A549 (cell line): ENCODE data around the gene PDK4. TPM values are rescaled to one million over a fixed set of nuclear protein-coding genes. Genes with fewer than 3 reads are reported as not detected.
A peak's percentile ranks its signal among the peaks of the same experiment; 100 is the strongest.

Source experiments
- ATAC-seq, 2 experiments: fragments of 200-7000 bp in 1 of 2; fragments of >200 bp in 1 of 2; cut with Nextera tagmentation in 1 of 2; cut with Tn5 transposase in 1 of 2; 3 replicates each; pipeline versions ENCODE4 v1.8.0 to v1.9.1; 2018 to 2020; ENCODE audit warnings: mild to moderate bottlenecking in 1 of 2, moderate library complexity in 1 of 2
- CTCF ChIA-PET: fragments of 300-600 bp; sonication (Branson Sonifier 250); formaldehyde crosslinking; extraction: SDS; loops from one replicate; lab custom pipeline; 2021; ENCODE audit warnings: antibody characterized with exemption, inconsistent platforms; lab: Yijun Ruan, JAX
- POLR2A ChIA-PET: fragments of 350-600 bp; formaldehyde crosslinking; extraction: SDS; loops from one replicate; lab custom pipeline; 2021; ENCODE audit warnings: antibody characterized with exemption, inconsistent platforms; lab: Yijun Ruan, JAX
- DNase-seq, 2 experiments: peaks; one replicate each; pipeline versions ENCODE4 v3.0.0 to v3.0.0-alpha.2; 2011 to 2016; ENCODE audit warnings: low read depth in 1 of 2, low spot score in 1 of 2
- FAIRE-seq: peaks from 2 replicates; lab custom pipeline; 2011; peaks lifted over from hg19 to GRCh38; lab: Jason Lieb, UNC
- H3K27ac ChIP-seq, 2 experiments: fragments of >200 bp; sonication (Bioruptor Twin); formaldehyde crosslinking; 3 replicates each; pipeline ENCODE4 v1.5.1; 2016 to 2017
- H3K4me1 ChIP-seq: fragments of >200 bp; sonication (Bioruptor Twin); formaldehyde crosslinking; 3 replicates; pipeline ENCODE4 v1.6.1; 2016
- H3K4me2 ChIP-seq: fragments of >200 bp; sonication (Bioruptor Twin); formaldehyde crosslinking; 3 replicates; pipeline ENCODE4 v1.6.1; 2016
- H3K4me3 ChIP-seq: fragments of >200 bp; sonication (Bioruptor Twin); formaldehyde crosslinking; 3 replicates; pipeline ENCODE4 v1.5.1; 2016
- H3K9me3 ChIP-seq: fragments of >200 bp; sonication (Bioruptor Twin); formaldehyde crosslinking; 3 replicates; pipeline ENCODE4 v1.6.1; 2016
- BCL3 ChIP-seq: fragments of >200 bp; sonication (Bioruptor Twin); formaldehyde crosslinking; IDR thresholded peaks from 3 replicates; pipeline ENCODE4 v1.6.1; 2016
- CEBPB ChIP-seq, 2 experiments: fragments of >200 bp in 1 of 2; sonication (Bioruptor Twin) in 1 of 2; formaldehyde crosslinking in 1 of 2; IDR thresholded peaks; 2 replicates each; pipeline ENCODE4 v1.6.1; 2012 to 2016
- CHD4 ChIP-seq: fragments of 200-600 bp; sonication (generic); IDR thresholded peaks from 2 replicates; pipeline ENCODE4 v1.6.1; 2016; ENCODE audit warnings: antibody characterized with exemption, mild to moderate bottlenecking, borderline replicate concordance
- E2F6 ChIP-seq: IDR thresholded peaks from 2 replicates; pipeline ENCODE4 v1.6.1; 2012; ENCODE audit warnings: low read depth, borderline replicate concordance
- EHF ChIP-seq: fragments of 250-450 bp; sonication (Bioruptor Pico); IDR thresholded peaks from 2 replicates; pipeline ENCODE4 v1.5.0; 2020; ENCODE audit warnings: mild to moderate bottlenecking
- EP300 ChIP-seq, 2 experiments: fragments of >200 bp; sonication (Bioruptor Twin); formaldehyde crosslinking; IDR thresholded peaks; 2 replicates in 1 of 2; 3 replicates in 1 of 2; pipeline ENCODE4 v1.6.1; 2016 to 2017
- ESRRA ChIP-seq: fragments of 150-350 bp; IDR thresholded peaks from 2 replicates; pipeline ENCODE4 v1.6.1; 2014; ENCODE audit warnings: mild to moderate bottlenecking, low read length, borderline replicate concordance
- FOSL2 ChIP-seq, 2 experiments: fragments of 450-650 bp in 1 of 2; fragments of >200 bp in 1 of 2; sonication (Bioruptor Twin) in 1 of 2; formaldehyde crosslinking; IDR thresholded peaks; 2 replicates each; pipeline versions ENCODE4 v1.5.0 to v1.6.1; 2016 to 2020; ENCODE audit warnings: mild to moderate bottlenecking in 1 of 2, moderate library complexity in 1 of 2
- GATA3 ChIP-seq: IDR thresholded peaks from 2 replicates; pipeline ENCODE4 v1.6.1; 2012; ENCODE audit warnings: borderline replicate concordance
- HOXB13 ChIP-seq: fragments of 250-450 bp; sonication (Bioruptor Pico); IDR thresholded peaks from 2 replicates; pipeline ENCODE4 v1.5.0; 2020; ENCODE audit warnings: low read depth, mild to moderate bottlenecking, moderate library complexity
- JUN ChIP-seq, 2 experiments: fragments of >200 bp; sonication (Bioruptor Twin); formaldehyde crosslinking; IDR thresholded peaks; 2 replicates in 1 of 2; 3 replicates in 1 of 2; pipeline ENCODE4 v1.6.1; 2016 to 2017
- JUNB ChIP-seq: fragments of >200 bp; sonication (Bioruptor Twin); formaldehyde crosslinking; IDR thresholded peaks from 2 replicates; pipeline ENCODE4 v1.6.1; 2016
- MAZ ChIP-seq: fragments of 150-350 bp; IDR thresholded peaks from 2 replicates; pipeline ENCODE4 v1.6.1; 2014; ENCODE audit warnings: antibody characterized with exemption, low read depth, low read length, borderline replicate concordance
- NR3C1 ChIP-seq: fragments of >200 bp; sonication (Bioruptor Twin); formaldehyde crosslinking; IDR thresholded peaks from 3 replicates; pipeline ENCODE4 v1.6.1; 2017
- POLR2A ChIP-seq: IDR thresholded peaks from 2 replicates; pipeline ENCODE4 v1.6.1; 2012; ENCODE audit warnings: mild to moderate bottlenecking, low read length
- POLR2AphosphoS2 ChIP-seq: conservative IDR thresholded peaks from 2 replicates; pipeline ENCODE4 v1.6.1; 2012; ENCODE audit warnings: low read length, improper control_type of control experiment, inconsistent platforms
- RAD21 ChIP-seq, 2 experiments: fragments of >200 bp in 1 of 2; sonication (Bioruptor Twin) in 1 of 2; formaldehyde crosslinking in 1 of 2; IDR thresholded peaks in 1 of 2; conservative IDR thresholded peaks in 1 of 2; 2 replicates in 1 of 2; 3 replicates in 1 of 2; pipeline ENCODE4 v1.6.1; 2012 to 2018; ENCODE audit warnings: inconsistent platforms in 1 of 2
- RARB ChIP-seq: fragments of 250-450 bp; sonication (Bioruptor Pico); IDR thresholded peaks from 2 replicates; pipeline ENCODE4 v1.8.0; 2021; ENCODE audit warnings: mild to moderate bottlenecking, moderate library complexity
- RCOR1 ChIP-seq: fragments of 150-350 bp; IDR thresholded peaks from 2 replicates; pipeline ENCODE4 v1.6.1; 2014; ENCODE audit warnings: antibody characterized with exemption, low read length, low read depth
- RFX5 ChIP-seq: fragments of 450-650 bp; IDR thresholded peaks from 2 replicates; pipeline ENCODE4 v1.7.1; 2014; ENCODE audit warnings: antibody characterized with exemption, mild to moderate bottlenecking, moderate library complexity
- ZFP36 ChIP-seq: fragments of 450-650 bp; IDR thresholded peaks from 2 replicates; pipeline ENCODE4 v1.6.1; 2014; ENCODE audit warnings: borderline replicate concordance; ENCODE audit not compliant: partially characterized antibody
- ZSCAN20 ChIP-seq: fragments of 250-450 bp; sonication (Bioruptor Pico); IDR thresholded peaks from 2 replicates; pipeline ENCODE4 v1.8.0; 2022; ENCODE audit warnings: mild to moderate bottlenecking, moderate library complexity
- WGBS: methylation state at CpG from one replicate; pipeline ENCODE4 v1.1.6; 2017; ENCODE audit errors: missing lambda C conversion rate; 5-methylcytosine and 5-hydroxymethylcytosine counted together
- polyA plus RNA-seq, 4 experiments: library from polyadenylated mRNA; depleted of rRNA in 3 of 4; stranded (reverse); fragments of >200 nt; fragmentation: RNase III in 1 of 4; extraction: RNeasy Plus Mini Kit Qiagen cat#74134 plus additional on column Dnase treatment in 1 of 4; gene quantifications; 2 replicates in 3 of 4; 3 replicates in 1 of 4; pipeline ENCODE4 v1.2.3, GENCODE V29; 2011 to 2017
- TF ChIP-seq, protein P1 (sequence below): IDR thresholded peaks from 2 replicates; pipeline ENCODE4 v1.6.1; 2012
- TF ChIP-seq, protein P2 (sequence below): fragments of 250-450 bp; sonication (Bioruptor Pico); IDR thresholded peaks from 2 replicates; pipeline ENCODE4 v1.5.0; 2021; ENCODE audit warnings: mild to moderate bottlenecking, moderate library complexity, borderline replicate concordance
- TF ChIP-seq, protein P3 (sequence below): fragments of 450-650 bp; IDR thresholded peaks from 2 replicates; pipeline ENCODE4 v1.6.1; 2014; ENCODE audit warnings: antibody characterized with exemption
- TF ChIP-seq, protein P4 (sequence below): fragments of >200 bp; sonication (Bioruptor Twin); formaldehyde crosslinking; IDR thresholded peaks from 2 replicates; pipeline ENCODE4 v1.6.1; 2016
- TF ChIP-seq, protein P5 (sequence below): fragments of 250-450 bp; sonication (Bioruptor Pico); IDR thresholded peaks from 2 replicates; pipeline ENCODE4 v1.5.0; 2020; ENCODE audit warnings: low read depth, mild to moderate bottlenecking, moderate library complexity

Gene PDK4
- polyA plus RNA-seq, 2 of the 4 experiments (the other 2 are of a cell fraction) = 8.6 to 21.9 TPM

GRCh38 chr7:95628831-95629439, 32.6 kb upstream of the PDK4 start:
- POLR2A ChIA-PET = no interaction called here
- TF ChIP-seq, protein P1, sequence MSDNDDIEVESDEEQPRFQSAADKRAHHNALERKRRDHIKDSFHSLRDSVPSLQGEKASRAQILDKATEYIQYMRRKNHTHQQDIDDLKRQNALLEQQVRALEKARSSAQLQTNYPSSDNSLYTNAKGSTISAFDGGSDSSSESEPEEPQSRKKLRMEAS = 0 out of 2 replicates have a peak, but pooled peaks have one; percentile 11
- TF ChIP-seq, protein P2, sequence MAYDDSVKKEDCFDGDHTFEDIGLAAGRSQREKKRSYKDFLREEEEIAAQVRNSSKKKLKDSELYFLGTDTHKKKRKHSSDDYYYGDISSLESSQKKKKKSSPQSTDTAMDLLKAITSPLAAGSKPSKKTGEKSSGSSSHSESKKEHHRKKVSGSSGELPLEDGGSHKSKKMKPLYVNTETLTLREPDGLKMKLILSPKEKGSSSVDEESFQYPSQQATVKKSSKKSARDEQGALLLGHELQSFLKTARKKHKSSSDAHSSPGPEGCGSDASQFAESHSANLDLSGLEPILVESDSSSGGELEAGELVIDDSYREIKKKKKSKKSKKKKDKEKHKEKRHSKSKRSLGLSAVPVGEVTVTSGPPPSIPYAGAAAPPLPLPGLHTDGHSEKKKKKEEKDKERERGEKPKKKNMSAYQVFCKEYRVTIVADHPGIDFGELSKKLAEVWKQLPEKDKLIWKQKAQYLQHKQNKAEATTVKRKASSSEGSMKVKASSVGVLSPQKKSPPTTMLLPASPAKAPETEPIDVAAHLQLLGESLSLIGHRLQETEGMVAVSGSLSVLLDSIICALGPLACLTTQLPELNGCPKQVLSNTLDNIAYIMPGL (CRISPR knock-in tag) = no peak
- TF ChIP-seq RAD21 (conservative IDR thresholded peaks at IDR 0.05 in 1 of 2, IDR thresholded peaks at IDR 0.05 in 1 of 2) = peak in 1 of 2 experiments; percentile 31; a peak in 1 of 5 replicates
- no peak for TF ChIP-seq ZFP36
- peak; percentile 84; the same call in 1 of the 2 replicates for TF ChIP-seq HOXB13 (CRISPR knock-in tag)
- no peak for TF ChIP-seq NR3C1
- peak; percentile 88 for TF ChIP-seq GATA3
- peak; percentile 64 to 68 for TF ChIP-seq CEBPB (IDR thresholded peaks at IDR 0.05)
- TF ChIP-seq RARB (CRISPR knock-in tag) = no peak
- peak; percentile 84 for TF ChIP-seq JUNB
- TF ChIP-seq, protein P3, sequence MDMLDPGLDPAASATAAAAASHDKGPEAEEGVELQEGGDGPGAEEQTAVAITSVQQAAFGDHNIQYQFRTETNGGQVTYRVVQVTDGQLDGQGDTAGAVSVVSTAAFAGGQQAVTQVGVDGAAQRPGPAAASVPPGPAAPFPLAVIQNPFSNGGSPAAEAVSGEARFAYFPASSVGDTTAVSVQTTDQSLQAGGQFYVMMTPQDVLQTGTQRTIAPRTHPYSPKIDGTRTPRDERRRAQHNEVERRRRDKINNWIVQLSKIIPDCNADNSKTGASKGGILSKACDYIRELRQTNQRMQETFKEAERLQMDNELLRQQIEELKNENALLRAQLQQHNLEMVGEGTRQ = no peak
- TF ChIP-seq JUN (IDR thresholded peaks at IDR 0.05) = peak; percentile 52 to 78; a peak in 3 of 5 replicates
- no peak for TF ChIP-seq POLR2A
- TF ChIP-seq ZSCAN20 = no peak
- no peak for TF ChIP-seq CHD4
- no peak for TF ChIP-seq RFX5
- no peak for TF ChIP-seq MAZ
- TF ChIP-seq, protein P4, sequence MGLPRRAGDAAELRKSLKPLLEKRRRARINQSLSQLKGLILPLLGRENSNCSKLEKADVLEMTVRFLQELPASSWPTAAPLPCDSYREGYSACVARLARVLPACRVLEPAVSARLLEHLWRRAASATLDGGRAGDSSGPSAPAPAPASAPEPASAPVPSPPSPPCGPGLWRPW = 0 out of 2 replicates have a peak, but pooled peaks have one; percentile 36
- no peak for TF ChIP-seq RCOR1
- no peak for TF ChIP-seq POLR2AphosphoS2
- peak; percentile 74; the same call in 2 of the 3 replicates for TF ChIP-seq BCL3
- TF ChIP-seq, protein P5, sequence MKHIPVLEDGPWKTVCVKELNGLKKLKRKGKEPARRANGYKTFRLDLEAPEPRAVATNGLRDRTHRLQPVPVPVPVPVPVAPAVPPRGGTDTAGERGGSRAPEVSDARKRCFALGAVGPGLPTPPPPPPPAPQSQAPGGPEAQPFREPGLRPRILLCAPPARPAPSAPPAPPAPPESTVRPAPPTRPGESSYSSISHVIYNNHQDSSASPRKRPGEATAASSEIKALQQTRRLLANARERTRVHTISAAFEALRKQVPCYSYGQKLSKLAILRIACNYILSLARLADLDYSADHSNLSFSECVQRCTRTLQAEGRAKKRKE (CRISPR knock-in tag) = no peak
- no peak for TF ChIP-seq E2F6
- TF ChIP-seq FOSL2 (IDR thresholded peaks at IDR 0.05) = peak; percentile 12; the same call in 1 of the 2 replicates
- peak; percentile 35 for TF ChIP-seq FOSL2 (CRISPR knock-in tag; IDR thresholded peaks at IDR 0.05)
- no peak for TF ChIP-seq EHF (CRISPR knock-in tag)
- TF ChIP-seq ESRRA = no peak
- peak; percentile 86 to 95; a peak in 4 of 5 replicates for TF ChIP-seq EP300 (IDR thresholded peaks at IDR 0.05)
- Histone ChIP-seq H3K4me3 (no peak overlapping the region), H3K4me2 (peak overlapping the region; percentile 32; the same call in 1 of the 3 replicates), H3K27ac (peak overlapping the region; percentile 78 to 81; a peak in 5 of 6 replicates), H3K4me1 (peaks cover 11% of the 10 kb centered on the region), H3K9me3 (no peaks in the 10 kb centered on the region)
- peak; percentile 8 to 95 for DNase-seq
- CTCF ChIA-PET = interaction anchor here (0.6 kb wide), 1 partner anchor 1105 kb away, joined by 3 read pairs; no protein-coding TSS in a partner anchor
- ATAC-seq = peak; percentile 90 to 94
- 47% methylated on average over 5 of the region's 5 CpGs for WGBS
- FAIRE-seq = peak; percentile 85
